ENCODE results near the gene TMEM203.

Gene TMEM203

DNA sequence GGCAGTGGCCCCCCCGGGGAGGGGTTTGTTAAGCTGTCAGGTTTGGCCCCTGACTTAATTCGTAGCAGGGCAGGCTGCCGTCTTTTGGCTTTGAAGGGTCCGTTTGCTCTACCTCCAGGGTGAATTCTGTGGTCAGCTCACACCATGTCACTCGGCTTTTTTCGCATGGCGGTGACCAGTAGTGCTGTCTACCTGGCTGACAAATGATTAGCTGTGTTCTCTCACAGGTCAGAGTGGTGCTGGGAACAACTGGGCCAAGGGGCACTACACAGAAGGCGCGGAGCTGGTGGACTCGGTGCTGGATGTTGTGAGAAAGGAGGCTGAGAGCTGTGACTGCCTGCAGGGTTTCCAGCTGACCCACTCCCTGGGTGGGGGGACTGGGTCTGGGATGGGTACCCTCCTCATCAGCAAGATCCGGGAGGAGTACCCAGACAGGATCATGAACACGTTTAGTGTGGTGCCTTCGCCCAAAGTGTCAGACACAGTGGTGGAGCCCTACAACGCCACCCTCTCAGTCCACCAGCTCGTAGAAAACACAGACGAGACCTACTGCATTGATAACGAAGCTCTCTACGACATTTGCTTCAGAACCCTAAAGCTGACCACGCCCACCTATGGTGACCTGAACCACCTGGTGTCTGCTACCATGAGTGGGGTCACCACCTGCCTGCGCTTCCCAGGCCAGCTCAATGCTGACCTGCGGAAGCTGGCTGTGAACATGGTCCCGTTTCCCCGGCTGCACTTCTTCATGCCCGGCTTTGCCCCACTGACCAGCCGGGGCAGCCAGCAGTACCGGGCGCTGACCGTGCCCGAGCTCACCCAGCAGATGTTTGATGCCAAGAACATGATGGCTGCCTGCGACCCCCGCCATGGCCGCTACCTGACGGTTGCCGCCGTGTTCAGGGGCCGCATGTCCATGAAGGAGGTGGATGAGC lies 37.1 kb upstream of the TMEM203 start:
- H3K4me3 ChIP-seq (ENCODE audit: low read depth, low read length): peak overlapping the region; percentile 89

DNA sequence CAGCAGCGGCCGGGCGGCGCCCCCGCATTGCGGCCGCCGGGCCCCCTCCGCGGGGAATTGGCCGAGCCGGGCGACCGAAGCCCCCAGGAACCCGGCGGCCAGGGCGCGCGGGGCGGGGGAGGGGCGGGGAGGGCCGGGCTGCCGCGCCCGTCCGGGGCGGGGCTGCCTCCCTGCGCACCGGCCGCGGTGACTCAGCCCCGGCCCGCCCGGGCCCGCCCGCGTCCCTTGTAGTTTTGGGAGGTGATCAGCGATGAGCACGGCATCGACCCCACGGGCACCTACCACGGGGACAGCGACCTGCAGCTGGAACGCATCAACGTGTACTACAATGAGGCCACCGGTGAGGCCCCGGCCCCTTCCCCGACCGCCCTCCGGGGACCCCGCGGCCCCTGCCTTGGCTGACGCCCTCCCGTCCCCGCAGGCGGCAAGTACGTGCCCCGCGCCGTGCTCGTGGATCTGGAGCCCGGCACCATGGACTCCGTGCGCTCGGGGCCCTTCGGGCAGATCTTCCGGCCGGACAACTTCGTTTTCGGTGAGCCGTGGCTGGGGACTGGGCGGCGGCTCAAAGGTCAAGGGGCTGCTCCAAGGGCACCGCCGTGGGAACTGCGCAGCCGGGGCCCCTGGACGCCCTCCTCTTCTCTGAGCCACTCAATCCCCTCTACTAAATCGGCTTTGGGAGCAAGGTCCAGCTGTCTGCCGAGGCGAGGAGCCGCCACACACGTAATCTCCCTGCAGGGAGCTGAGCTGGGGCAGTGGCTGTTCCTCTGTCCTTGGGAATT lies 36.2 kb upstream of the TMEM203 start:
- peak overlapping the region; percentile 89 for H3K4me3 ChIP-seq (ENCODE audit: low read depth, low read length)

DNA sequence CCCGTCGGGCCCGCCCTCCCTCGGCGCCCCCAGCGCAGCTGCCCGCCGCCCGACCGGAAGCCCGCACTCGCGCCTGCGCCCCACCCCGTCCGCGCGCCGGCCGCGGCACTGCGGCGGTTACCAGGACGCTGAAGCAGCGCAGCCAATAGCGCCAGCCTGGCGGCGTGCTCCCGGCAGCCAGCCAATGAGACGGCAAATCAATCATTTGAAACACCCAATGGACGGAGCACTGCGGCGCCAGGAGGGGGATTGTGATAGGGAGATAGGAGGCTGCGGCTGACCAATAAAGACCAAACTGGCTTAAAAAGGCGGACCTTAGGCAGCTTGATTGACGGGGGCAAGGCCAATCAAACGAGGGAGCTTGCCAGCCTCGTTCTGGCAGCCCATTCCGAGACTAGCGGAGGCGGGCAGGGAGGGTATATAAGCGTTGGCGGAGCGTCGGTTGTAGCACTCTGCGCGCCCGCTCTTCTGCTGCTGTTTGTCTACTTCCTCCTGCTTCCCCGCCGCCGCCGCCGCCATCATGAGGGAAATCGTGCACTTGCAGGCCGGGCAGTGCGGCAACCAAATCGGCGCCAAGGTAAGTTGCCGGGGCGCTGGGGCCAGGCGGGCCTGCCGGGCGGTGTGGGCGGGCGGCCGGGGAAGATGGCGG lies 35.5 kb upstream of the TMEM203 start, which contains the start of gene TUBB4B:
TUBB4B (plus strand) TSS at position 447 of the 649 bp plus-strand sequence; CDS start at position 521, 74 bp downstream.
- peak within 1 kb of the TSS; percentile 89 for H3K4me3 ChIP-seq (ENCODE audit: low read depth, low read length)

DNA sequence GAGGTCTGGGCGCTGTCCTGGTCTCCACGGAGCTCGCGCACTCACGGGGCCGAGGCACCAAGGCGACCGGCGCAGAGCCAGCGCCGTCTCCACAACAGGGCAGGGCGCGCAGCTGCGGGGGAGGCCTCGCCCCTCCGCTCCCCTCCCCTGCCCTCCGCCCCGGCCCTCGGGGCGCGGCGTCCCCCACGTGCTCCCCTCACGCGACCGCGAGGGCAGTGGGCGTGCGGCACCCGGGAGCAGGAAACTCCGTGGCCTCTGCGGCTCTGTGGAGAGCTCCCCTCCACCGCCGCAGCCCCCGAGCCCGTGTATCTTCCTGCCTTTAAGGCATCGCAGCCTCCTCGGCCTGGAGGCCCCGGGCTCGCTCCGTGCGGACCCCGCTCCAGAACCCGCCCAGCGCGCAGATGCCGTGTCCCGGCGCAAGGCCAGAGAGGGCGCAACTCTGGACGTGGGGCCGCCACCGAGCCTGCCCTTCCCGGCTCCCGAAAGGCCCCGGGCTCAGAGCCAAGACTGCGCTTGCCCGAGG lies 34.9 kb upstream of the TMEM203 start:
- H3K4me3 ChIP-seq (ENCODE audit: low read depth, low read length): peak overlapping the region; percentile 69

DNA sequence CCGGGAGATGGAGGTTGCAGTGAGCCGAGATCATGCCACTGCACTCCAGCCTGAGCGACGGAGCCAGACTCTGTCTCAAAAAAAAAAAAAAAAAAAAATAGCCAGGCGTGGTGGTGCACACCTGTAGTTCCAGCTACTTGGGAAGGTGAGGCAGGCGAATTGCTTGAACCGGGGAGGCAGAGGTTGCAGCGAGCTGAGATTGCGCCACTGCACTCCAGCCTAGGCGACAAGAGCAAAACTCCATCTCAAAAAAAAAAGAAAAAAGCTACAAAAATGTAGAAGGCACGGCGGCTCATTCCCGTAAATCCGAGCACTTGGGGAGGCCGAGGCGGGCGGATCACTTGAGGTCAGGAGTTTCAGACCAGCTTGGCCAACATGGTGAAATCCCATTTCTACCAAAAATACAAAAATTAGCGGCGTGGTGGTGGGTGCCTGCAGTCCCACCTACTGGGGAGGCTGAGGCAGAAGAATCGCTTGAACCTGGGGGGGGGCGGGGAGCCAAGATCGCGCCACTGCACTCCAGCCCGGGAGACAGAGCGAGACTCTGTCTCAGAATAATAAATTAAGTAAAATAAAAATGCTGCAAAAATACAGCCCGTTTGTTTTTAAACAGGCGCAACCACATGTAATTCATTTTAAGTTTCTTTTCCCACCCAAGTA lies 34.2 kb upstream of the TMEM203 start:
- peak overlapping the region; percentile 69 for H3K4me3 ChIP-seq (ENCODE audit: low read depth, low read length)

DNA sequence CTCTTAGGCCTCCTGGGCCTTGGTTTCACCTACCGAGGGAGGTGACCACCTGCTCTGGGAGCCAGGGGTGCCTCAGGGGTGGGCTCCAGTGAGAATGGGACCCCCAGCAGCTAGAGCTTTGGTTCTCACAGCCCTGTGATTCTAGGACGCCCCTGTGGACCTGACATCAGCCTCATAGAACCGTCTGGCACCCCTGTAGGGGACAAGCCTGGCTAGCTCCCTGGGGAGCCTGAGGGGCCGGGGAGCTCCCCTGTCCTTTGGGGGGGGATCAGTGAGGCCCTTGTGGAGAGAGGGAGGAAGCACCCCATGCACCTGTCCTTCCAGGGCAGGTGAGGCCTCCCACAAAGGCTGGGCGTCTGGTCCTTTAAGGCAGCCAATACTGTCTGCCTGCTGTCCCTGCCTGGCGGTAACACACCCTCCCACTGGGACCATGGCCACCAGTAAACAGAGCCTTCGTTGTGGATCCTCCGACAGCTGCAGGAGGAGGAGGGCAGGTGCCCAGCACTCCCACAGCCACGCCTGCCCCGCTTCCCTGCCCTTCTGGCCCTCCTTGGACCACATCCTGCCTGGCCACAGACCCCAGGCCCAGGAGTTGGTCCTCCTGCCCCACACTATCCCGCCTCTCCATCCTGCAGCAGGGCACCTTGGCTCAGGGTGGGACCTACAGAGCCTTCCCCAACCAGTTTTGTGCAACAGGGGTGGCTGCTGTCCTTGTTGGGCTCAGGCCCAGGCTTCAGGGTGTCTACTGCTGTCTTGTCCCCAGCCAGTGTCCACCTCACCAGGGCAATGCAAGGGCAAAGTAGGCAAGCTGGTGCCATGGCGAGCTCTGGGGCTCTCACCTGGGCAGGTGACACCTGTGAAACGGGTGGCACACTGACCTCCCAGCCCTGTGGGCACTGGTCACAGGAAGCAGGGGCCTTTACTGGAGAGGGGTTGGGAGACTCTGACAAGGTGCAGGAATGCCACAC lies 32.6 kb upstream of the TMEM203 start:
- H3K4me3 ChIP-seq (ENCODE audit: low read depth, low read length): no peak overlapping the region

DNA sequence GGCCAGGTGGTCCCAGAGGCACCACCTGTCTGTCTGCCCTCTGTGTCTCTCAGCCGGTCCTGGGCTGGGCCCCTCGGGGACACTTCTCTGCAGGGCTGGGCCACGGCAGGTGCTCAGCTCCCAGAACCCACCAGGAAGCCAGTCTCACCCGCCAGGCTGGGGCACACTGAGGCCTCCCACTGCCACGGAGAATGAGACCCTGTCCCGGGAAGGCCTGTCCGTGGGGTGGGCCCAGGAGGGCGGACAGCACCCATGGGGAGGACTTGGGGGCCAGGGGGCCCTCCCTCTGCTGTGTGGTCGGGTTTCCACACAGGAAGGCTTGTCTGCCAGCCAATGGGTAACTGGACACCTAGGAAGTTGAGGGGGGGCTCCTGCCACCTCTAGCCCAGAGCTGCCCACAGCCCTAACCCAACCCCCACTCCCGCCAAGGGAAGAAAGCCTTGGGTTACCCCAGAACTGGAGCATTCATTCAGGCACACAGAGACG lies 31.5 kb upstream of the TMEM203 start:
- H3K4me3 ChIP-seq (ENCODE audit: low read depth, low read length): no peak overlapping the region

DNA sequence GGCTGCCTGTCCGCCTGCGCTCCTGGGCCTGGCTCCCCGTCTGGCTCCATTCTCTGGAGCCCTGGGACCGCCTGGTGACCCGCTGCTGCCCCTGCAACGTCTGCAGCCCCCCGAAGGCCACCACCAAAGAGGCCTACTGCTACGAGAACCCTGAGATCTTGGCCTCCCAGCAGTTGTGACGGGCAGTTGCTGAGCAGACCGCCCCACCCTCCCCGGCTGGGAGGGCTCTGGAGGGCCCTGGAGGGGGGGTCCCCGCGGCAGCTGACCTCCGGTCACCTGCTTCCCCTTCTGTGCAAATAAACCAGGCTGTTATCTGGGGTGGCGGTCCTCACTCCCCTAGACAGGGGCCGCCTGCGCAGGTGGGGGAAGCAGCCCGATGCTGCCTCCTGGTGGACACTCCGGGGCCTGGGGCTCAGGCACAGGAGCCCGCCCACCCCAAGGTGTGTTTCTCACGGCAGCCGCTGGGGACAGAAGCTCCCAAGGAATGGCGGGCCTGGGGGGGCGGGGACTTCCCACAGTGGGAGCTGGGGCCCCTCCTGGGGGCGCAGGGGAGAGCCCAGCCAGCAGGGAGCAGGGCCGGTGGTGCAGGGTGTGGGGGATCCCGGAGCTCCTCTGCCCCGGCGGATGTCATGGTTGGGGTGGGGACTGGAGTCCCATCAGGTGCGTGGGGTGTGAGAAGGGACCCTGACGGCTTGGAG lies 30.9 kb upstream of the TMEM203 start:
- no peak overlapping the region for H3K4me3 ChIP-seq (ENCODE audit: low read depth, low read length)

DNA sequence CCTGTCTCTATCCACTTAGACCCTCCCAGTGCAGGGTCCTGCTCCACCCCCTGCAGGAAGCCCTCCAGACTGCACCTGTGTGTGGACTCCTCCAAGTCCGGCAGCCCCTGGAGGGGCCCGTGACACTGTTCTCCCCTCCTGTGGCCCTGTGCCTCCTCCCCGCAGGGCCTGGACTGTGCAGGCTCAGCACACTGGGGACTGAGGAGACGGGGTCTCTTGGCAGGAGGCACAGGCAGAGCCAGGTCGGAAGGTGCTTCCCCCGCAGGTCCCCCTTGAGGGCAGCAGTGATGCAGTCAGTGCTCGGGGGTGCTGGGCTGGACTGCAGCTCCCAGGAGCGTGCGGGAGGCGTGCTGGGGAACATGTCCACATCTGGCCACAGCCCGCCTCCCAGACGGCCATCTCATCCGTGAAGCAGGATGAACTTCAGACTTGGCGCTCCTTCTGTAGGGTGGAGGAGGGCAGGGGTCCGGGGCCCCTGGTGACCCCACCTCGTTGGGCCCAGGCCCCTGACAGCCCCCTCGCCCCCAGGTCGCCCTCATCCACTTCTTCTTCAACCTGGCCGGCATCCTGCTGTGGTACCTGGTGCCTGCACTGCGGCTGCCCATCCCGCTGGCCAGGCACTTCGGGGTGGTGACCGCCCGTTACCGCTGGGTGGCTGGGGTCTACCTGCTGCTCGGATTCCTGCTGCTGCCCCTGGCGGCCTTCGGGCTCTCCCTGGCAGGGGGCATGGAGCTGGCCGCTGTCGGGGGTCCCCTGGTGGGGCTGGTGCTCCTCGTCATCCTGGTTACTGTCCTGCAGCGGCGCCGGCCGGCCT lies 30.2 kb upstream of the TMEM203 start:
- no peak overlapping the region for H3K4me3 ChIP-seq (ENCODE audit: low read depth, low read length)

DNA sequence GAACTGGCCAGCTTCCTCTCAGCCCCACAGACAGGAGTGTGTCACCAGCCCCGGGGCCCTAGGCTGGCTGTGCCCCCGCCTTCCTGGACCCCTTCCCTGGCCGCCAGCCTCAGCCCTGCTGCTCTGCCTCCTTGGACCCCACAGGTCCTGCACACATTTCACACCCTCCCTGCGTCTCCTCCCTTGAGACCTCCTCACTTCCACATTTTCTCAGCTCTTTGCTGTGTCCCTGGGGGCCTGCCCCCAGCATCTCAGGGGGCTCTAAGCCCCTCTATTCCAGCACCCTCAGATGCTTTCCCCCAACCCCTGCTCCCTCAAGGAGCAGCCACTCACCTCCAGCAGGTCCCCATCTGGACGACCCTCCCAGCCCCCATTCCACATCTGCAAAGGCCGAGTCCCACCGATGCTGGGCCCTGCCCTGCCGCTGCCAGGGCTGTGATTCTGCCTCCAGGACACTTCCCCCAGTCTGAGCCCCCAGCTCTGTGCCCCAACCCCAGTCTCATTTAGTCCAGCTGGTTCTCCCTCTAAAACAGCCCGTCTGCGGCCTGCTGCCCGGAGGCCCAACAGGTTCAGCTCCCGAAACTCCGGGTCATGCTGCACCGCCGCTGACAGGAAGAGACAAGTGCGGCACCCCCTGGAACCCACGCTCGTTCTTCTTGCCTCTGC lies 29.4 kb upstream of the TMEM203 start:
- no peak overlapping the region for H3K4me3 ChIP-seq (ENCODE audit: low read depth, low read length)

DNA sequence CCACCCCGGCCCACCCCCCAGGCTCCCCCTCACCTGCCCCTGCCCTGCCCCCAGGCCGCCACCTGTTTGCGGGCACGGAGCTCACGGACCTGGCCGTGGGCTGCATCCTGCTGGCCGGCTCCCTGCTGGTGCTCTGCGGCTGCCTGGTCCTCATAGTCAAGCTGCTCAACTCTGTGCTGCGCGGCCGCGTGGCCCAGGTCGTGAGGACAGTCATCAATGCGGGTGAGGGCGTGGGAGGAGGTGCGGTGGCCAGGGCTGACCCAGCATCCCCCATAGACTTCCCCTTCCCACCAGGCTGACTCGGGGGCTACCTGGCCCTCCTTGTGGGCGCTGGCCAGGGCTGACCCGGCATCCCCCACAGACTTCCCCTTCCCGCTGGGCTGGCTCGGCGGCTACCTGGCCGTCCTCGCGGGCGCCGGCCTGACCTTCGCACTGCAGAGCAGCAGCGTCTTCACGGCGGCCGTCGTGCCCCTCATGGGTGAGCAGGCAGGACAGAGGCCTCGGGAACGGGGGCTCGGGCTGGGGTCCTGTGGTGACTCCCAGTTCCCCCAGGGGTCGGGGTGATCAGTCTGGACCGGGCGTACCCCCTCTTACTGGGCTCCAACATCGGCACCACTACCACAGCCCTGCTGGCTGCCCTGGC lies 28.7 kb upstream of the TMEM203 start:
- no peak overlapping the region for H3K4me3 ChIP-seq (ENCODE audit: low read depth, low read length)

DNA sequence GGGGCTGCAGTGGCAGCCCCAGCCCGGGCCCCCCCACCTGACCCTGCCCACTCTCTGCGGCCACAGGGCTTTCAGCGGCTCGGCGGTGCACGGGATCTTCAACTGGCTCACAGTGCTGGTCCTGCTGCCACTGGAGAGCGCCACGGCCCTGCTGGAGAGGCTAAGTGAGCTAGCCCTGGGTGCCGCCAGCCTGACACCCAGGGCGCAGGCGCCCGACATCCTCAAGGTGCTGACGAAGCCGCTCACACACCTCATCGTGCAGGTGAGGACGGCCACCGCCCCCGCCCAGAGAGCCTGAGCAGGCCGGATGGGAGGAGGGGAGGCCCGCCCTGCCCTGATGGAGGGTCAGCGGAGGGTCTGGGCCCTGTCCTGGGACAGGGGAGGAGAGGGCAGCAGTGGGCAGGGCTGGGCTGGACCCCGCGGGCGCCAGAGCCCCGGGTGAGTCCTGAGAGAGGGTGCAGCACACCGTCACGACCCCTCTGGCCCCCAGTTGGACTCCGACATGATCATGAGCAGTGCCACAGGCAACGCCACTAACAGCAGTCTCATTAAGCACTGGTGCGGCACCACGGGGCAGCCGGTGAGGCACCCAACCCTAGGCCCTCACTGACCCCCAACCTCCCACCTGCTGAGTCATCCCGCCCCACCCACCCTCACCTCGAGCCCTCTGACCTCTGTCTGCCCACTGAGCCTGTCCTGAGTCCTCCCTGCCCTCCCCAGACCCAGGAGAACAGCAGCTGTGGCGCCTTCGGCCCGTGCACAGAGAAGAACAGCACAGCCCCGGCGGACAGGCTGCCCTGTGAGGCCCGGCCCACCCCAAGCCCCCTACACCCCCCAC lies 27.9 kb upstream of the TMEM203 start:
- H3K4me3 ChIP-seq (ENCODE audit: low read depth, low read length): no peak overlapping the region

DNA sequence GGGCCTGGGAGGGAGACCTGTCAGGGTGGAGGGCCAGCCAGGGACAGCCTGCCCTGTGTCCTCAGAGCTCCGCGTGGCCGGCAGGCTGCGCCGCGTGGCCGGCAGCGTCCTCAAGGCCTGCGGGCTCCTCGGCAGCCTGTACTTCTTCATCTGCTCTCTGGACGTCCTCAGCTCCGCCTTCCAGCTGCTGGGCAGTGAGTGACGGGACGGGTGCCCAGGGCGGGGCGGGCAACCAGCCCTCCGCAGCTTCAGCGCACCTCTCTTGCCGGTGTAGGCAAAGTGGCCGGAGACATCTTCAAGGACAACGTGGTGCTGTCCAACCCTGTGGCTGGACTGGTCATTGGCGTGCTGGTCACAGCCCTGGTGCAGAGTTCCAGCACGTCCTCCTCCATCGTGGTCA lies 27.1 kb upstream of the TMEM203 start:
- H3K4me3 ChIP-seq (ENCODE audit: low read depth, low read length): no peak overlapping the region

DNA sequence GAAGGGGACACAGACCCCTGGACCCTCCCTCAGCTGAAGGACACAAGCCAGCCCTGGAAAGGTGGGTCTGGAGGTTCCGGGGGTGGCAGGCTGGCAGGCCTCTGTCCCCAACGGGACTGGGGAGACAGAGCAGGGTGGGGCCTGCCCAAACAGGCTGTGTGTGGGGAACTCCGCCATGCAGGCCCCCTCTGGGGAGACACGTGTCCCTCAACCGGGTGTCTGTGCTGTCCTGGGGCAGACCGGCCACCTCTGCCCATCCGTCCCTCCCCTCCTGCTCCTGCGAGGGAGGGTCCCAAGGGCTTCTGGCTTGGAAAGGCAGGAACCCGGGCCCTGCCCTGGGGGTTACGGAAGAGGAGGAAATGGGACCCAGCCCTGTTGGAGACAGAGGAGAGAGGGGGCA lies 26.7 kb upstream of the TMEM203 start:
- H3K4me3 ChIP-seq (ENCODE audit: low read depth, low read length): no peak overlapping the region

DNA sequence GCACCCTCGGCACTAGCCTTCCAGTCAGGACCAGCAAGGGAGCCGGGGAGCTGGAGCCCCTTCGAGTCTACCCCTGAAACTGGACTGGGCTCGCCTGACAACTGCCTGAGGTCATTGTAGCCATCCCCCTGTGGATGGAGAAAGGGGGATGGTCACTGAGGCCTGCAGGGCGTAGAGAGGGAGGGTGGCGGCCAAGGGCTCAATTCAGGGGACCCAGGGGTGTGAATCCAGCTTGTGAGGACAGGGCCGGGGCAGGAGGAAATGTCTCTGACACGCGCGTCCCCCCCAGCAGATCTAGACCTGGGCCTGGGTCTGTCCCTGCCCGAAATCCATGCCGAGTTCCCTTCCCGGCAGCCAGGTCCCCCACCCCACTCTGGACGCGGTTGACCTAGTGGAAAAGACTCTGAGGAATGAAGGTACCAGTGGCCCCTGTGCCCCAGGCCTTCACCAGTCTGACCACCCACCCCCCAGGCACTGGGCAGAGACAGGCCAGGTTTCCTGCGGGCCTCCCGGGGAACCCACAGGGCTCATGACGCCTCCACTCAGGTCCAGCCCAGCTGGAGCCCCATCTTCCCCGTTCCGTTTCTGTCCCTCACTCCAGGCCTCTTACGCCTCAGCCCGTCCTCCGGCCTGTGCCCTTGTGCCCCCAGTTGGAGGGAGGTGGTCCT lies 26.1 kb upstream of the TMEM203 start:
- H3K4me3 ChIP-seq (ENCODE audit: low read depth, low read length): no peak overlapping the region

All from iPS-11a (cell line).